H1 (cell line): Measurements from ENCODE around the gene C14orf119. TPM values are rescaled to one million over a fixed set of nuclear protein-coding genes. Genes with fewer than 3 reads are reported as not detected.

Experiments
- EGR1 ChIP-seq: IDR thresholded peaks from 2 replicates; pipeline ENCODE4 v1.6.1; 2011; ENCODE audit warnings: low read depth, low read length, borderline replicate concordance
- KDM1A ChIP-seq: fragments of 200-600, 300-600 bp; sonication (generic); IDR thresholded peaks from 2 replicates; pipeline ENCODE4 v1.7.1; 2016; ENCODE audit warnings: mild to moderate bottlenecking, low read length, borderline replicate concordance
- NRF1 ChIP-seq: IDR thresholded peaks from 2 replicates; pipeline ENCODE4 v1.6.1; 2011; ENCODE audit warnings: mild to moderate bottlenecking, low read depth, low read length, improper control_type of control experiment
- RBBP5 ChIP-seq: IDR thresholded peaks from 2 replicates; pipeline ENCODE4 v1.7.1; 2012; ENCODE audit warnings: low read depth, mild to moderate bottlenecking, inconsistent platforms, low read length, moderate library complexity, borderline replicate concordance
- polyA plus RNA-seq, 7 experiments: library from polyadenylated mRNA; depleted of rRNA in 3 of 7; stranded (reverse) in 5 of 7; unstranded in 2 of 7; fragments of >200 nt in 5 of 7; fragments of 200-250 nt in 2 of 7; gene quantifications; 1 replicate in 5 of 7; 2 replicates in 1 of 7; 4 replicates in 1 of 7; pipeline versions ENCODE4 v1.2.1 to v1.2.3, GENCODE V29; 2011 to 2013; ENCODE audit warnings: missing spikeins in 2 of 7, mixed read lengths in 2 of 7
- total RNA-seq: library from RNA; stranded (reverse); fragmentation: NEBNext Ultra II Directional; extraction: Animal tissue kit (Norgen Biotek cat#: 25700); gene quantifications from 2 replicates; pipeline ENCODE4 v1.2.1, GENCODE V29; 2021

Gene C14orf119
- total and polyA plus RNA-seq, 2 of the 8 experiments (the other 6 are each of a cell fraction or from before 2014, with no cell fraction given): 78.1 to 94.0 TPM

GRCh38 chr14:23052671-23053070, 42.6 kb upstream of the C14orf119 start (continued):
- TF ChIP-seq KDM1A (no peak), NRF1 (no peak), EGR1 (no peak), RBBP5 (no peak)
